ENCODE data around the gene CLSTN1.
A peak's percentile ranks its signal among the peaks of the same experiment; 100 is the strongest.

Gene CLSTN1

DNA sequence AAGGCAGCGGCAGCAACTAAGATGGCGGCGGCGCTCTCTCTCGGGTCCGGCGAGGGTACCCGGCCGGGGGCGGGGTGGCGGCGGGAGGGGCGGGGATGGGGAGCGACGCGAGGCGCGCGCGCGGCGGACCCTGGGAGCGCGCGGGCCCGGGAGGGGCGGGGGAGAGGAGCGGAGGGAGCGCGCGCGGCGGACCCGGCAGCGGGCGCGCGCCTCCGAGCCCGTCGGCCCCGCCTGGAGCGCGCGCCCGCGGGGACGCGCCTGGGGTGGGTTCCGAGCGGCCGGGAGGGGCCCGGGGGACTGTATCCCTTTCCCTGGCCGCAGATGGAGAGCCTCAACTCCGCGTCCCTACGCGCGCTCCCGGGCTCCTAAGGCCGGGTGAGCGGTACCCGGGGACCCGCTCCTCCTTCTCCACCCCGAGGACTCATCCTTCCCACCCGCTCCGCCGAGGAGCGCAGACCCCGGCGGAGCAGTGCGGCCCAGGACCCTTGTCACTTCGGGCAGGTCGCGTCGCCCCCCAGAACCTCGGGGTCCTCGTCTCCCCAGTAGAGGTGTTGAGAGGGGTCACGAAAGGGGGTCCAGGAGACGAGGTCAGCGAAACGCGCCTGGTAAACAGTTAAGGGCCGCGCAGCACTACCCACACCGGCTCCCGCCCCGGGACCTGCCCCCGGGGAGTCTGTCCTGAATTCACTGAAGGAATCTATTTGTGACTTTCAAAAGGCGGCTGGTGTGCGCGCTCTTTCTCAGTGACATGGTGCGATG lies at the start of gene CLSTN1:
Gene CLSTN1 (minus strand): TSS at position 23 of the 759 bp plus-strand sequence. CDS start 232 bp downstream, outside the sequence.
- no peaks in the 10 kb centered on the region for H3K27me3 Mint-ChIP-seq
- peak within 1 kb of the TSS; percentile 88 for H3K4me3 Mint-ChIP-seq
- DNase-seq (ENCODE audit: low spot score in 2 of 2) (peak; percentile 81 to 82), ATAC-seq (ENCODE audit: low read depth) (peak; percentile 82)
- H3K27ac Mint-ChIP-seq, result peak within 1 kb of the TSS; percentile 51
- peaks cover 23% of the 10 kb centered on the region for H3K4me1 Mint-ChIP-seq
- peaks cover 2% of the 10 kb centered on the region for H3K36me3 Mint-ChIP-seq
- no peaks in the 10 kb centered on the region for H3K9me3 Mint-ChIP-seq

DNA sequence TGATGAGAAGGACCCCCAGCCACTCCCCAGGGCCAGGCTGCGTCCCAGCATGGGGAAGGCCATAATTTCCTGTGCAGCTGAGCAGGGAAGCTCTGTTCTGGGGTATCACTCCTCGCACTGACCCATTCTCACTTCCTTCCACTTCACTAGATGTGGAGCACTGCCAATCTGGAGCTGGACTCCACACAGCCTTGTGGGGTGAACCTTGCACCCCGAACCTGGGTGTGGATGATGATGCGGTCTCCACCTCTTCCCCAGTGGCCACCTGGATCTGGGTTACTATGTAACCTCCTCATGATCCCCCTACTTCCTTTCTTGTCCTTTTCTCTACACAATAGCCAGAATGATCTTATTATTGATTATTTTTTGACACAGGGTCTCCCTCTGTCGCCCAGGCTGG lies 49.6 kb upstream of the CLSTN1 start:
- no peaks in the 10 kb centered on the region for H3K27me3 Mint-ChIP-seq
- H3K27ac Mint-ChIP-seq, result no peak overlapping the region
- no peaks in the 10 kb centered on the region for H3K9me3 Mint-ChIP-seq
- DNase-seq (ENCODE audit: low spot score in 2 of 2), result no peak
- no peak for ATAC-seq (ENCODE audit: low read depth)
- H3K4me3 Mint-ChIP-seq, result no peak overlapping the region
- peaks cover 6% of the 10 kb centered on the region for H3K4me1 Mint-ChIP-seq
- H3K36me3 Mint-ChIP-seq, result no peaks in the 10 kb centered on the region

- no peaks in the 10 kb centered on the region for H3K9me3 Mint-ChIP-seq
- DNase-seq (ENCODE audit: low spot score in 2 of 2), result no peak
- H3K27ac Mint-ChIP-seq, result no peak overlapping the region
- no peaks in the 10 kb centered on the region for H3K27me3 Mint-ChIP-seq
- no peak for ATAC-seq (ENCODE audit: low read depth)
- no peaks in the 10 kb centered on the region for H3K36me3 Mint-ChIP-seq
- no peak overlapping the region for H3K4me3 Mint-ChIP-seq
- H3K4me1 Mint-ChIP-seq, result peaks cover 6% of the 10 kb centered on the region
Measured at GRCh38 chr1:9872430-9873165, 48.8 kb upstream of the CLSTN1 start.

- Mint-ChIP-seq H3K4me1 (peaks cover 9% of the 10 kb centered on the region), H3K27ac (no peak overlapping the region), H3K9me3 (no peaks in the 10 kb centered on the region), H3K27me3 (no peaks in the 10 kb centered on the region), H3K4me3 (no peak overlapping the region), H3K36me3 (no peaks in the 10 kb centered on the region)
- ATAC-seq (ENCODE audit: low read depth), result no peak
- DNase-seq (ENCODE audit: low spot score in 2 of 2), result no peak
Measured at GRCh38 chr1:9871707-9872425, 48.1 kb upstream of the CLSTN1 start.

- H3K9me3 Mint-ChIP-seq, result no peaks in the 10 kb centered on the region
- peaks cover 13% of the 10 kb centered on the region for H3K4me1 Mint-ChIP-seq
- H3K27ac Mint-ChIP-seq, result no peak overlapping the region
- H3K36me3 Mint-ChIP-seq, result peaks cover under 1% of the 10 kb centered on the region
- DNase-seq (ENCODE audit: low spot score in 2 of 2), result no peak
- H3K4me3 Mint-ChIP-seq, result no peak overlapping the region
- no peaks in the 10 kb centered on the region for H3K27me3 Mint-ChIP-seq
- no peak for ATAC-seq (ENCODE audit: low read depth)
Measured at GRCh38 chr1:9871021-9871420, 47.3 kb upstream of the CLSTN1 start.

GRCh38 chr1:9870572-9870971 lies 46.8 kb upstream of the CLSTN1 start:
- Mint-ChIP-seq H3K36me3 (peaks cover 2% of the 10 kb centered on the region), H3K9me3 (no peaks in the 10 kb centered on the region)

GRCh38 chr1:9869831-9870251 lies 46.1 kb upstream of the CLSTN1 start:
- H3K36me3 Mint-ChIP-seq, result peaks cover 2% of the 10 kb centered on the region
- no peaks in the 10 kb centered on the region for H3K9me3 Mint-ChIP-seq
- no peak overlapping the region for H3K27ac Mint-ChIP-seq
- no peak overlapping the region for H3K4me3 Mint-ChIP-seq
- peaks cover 7% of the 10 kb centered on the region for H3K4me1 Mint-ChIP-seq
- DNase-seq (ENCODE audit: low spot score in 2 of 2), result no peak
- no peaks in the 10 kb centered on the region for H3K27me3 Mint-ChIP-seq
- no peak for ATAC-seq (ENCODE audit: low read depth)

More at GRCh38 chr1:9870572-9870971, 46.8 kb upstream of the CLSTN1 start:
- ATAC-seq (ENCODE audit: low read depth) (no peak), DNase-seq (ENCODE audit: low spot score in 2 of 2) (no peak)
- H3K4me3 Mint-ChIP-seq, result no peak overlapping the region
- no peak overlapping the region for H3K27ac Mint-ChIP-seq
- no peaks in the 10 kb centered on the region for H3K27me3 Mint-ChIP-seq
- peaks cover 11% of the 10 kb centered on the region for H3K4me1 Mint-ChIP-seq

DNA sequence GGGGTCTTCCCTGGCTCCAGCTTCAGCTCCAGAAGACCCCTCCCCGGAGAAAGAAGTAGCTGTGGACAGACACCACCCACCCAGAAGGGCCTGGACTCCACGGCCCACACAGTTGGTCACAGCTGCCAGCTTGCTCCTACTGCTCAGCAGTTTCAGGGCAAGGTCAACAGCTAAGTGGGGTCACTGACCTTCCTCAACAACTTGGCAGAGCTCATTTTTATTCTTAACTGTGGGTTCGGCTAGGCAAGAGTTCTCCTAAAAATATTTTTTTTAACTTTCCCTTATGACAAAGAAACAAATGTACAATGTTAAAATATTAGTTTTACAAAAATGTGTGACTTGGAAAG lies 44.5 kb upstream of the CLSTN1 start:
- Mint-ChIP-seq H3K4me1 (peaks cover 7% of the 10 kb centered on the region), H3K36me3 (peaks cover 2% of the 10 kb centered on the region), H3K27me3 (no peaks in the 10 kb centered on the region), H3K4me3 (no peak overlapping the region), H3K9me3 (no peaks in the 10 kb centered on the region), H3K27ac (no peak overlapping the region)
- DNase-seq (ENCODE audit: low spot score in 2 of 2) (no peak), ATAC-seq (ENCODE audit: low read depth) (no peak)

DNA sequence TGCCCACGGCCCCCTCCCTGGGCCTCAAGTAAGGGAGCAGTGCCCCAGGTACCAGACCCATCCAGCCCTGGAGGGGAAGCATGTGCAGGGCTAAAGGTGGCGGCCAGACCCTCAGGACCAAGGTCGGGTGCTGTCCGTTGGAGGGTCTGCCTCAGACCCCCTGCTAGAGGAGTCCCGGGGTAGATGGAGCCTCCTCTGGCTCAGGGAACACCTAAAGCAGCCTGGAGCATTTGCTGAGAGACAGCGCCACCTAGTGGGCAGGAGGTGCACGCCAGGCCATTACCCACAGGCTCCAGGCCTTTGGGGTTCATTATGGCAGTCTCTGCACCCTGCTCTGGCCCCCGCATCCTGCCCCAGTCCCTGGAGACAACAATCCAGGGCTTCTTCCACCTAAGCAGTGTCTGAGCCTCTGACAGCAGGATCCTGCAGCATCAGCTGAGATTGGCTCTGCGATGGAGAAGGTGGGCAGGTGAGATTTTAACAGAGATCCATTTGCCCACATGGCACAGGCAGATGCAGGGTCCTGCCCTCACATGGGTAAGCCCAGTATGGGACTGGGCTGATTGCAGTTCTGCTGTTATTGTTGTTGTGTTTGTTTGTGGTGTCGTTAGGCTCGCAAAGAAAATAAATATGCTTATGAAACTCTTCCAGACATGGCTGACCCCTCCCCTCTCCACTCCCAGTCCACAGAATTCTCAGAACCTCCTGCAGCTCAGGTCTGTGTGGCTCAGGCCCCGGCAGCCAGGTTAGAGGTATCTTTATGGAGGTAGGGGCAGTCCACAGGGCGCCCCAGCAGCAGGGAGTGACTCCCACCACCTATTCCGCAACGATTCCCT lies 43.9 kb upstream of the CLSTN1 start:
- Mint-ChIP-seq H3K4me1 (peaks cover 7% of the 10 kb centered on the region), H3K27ac (no peak overlapping the region)

DNA sequence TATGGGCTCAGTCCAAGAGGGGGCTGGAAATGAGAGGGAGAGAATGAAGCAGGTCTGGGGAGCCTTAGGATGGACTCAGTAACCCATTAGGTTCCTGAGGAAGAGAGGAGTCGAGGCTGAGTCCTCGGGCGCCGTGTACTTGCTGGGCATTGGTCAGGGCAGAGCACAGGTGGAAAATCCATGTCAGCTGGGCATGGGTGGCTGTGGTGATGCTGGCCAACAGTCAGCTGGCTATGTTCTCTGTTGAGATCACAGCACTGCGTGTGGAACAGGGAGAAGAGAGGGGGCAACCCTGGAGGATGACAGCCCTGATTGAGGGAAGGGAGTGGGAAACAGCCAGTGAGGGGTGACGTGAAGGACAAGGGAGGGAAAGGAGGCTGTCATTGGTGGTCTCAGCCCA lies 43.1 kb upstream of the CLSTN1 start:
- H3K4me1 Mint-ChIP-seq, result peaks cover 7% of the 10 kb centered on the region
- no peak overlapping the region for H3K27ac Mint-ChIP-seq

More for the DNA sequence above, 43.9 kb upstream of the CLSTN1 start:
- ATAC-seq (ENCODE audit: low read depth) (peak; percentile 96), DNase-seq (ENCODE audit: low spot score in 2 of 2) (peak; percentile 86 to 97)
- peaks cover 2% of the 10 kb centered on the region for H3K36me3 Mint-ChIP-seq
- H3K4me3 Mint-ChIP-seq, result no peak overlapping the region
- no peaks in the 10 kb centered on the region for H3K9me3 Mint-ChIP-seq
- H3K27me3 Mint-ChIP-seq, result no peaks in the 10 kb centered on the region

DNA sequence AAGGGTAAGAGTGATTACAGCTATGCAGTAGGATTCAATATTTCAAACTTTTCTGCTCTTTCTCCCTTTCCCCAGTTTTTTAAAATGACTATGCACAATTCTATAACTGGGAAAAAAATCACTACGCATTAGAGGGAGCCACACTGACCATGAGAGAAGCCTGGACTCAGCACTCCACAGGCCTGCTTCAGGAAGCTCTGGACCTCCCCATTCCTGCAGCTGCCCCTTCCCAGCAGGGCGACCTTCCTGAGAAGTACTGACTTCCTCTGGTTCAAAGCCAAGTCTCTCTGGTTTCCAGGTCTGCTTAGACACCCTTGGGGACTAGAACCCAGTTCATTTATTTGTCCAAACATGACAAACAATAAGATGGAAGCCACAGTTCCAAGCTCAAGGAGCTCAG lies 42.0 kb upstream of the CLSTN1 start:
- H3K27me3 Mint-ChIP-seq, result no peaks in the 10 kb centered on the region
- no peak overlapping the region for H3K4me3 Mint-ChIP-seq
- ATAC-seq (ENCODE audit: low read depth) (no peak), DNase-seq (ENCODE audit: low spot score in 2 of 2) (no peak)
- H3K9me3 Mint-ChIP-seq, result no peaks in the 10 kb centered on the region
- peaks cover 7% of the 10 kb centered on the region for H3K4me1 Mint-ChIP-seq
- no peak overlapping the region for H3K27ac Mint-ChIP-seq
- peaks cover 2% of the 10 kb centered on the region for H3K36me3 Mint-ChIP-seq

More for the DNA sequence above, 43.1 kb upstream of the CLSTN1 start:
- Mint-ChIP-seq H3K9me3 (no peaks in the 10 kb centered on the region), H3K27me3 (no peaks in the 10 kb centered on the region), H3K36me3 (peaks cover 2% of the 10 kb centered on the region), H3K4me3 (no peak overlapping the region)
- ATAC-seq (ENCODE audit: low read depth) (no peak), DNase-seq (ENCODE audit: low spot score in 2 of 2) (no peak)

- Mint-ChIP-seq H3K9me3 (no peaks in the 10 kb centered on the region), H3K4me3 (no peak overlapping the region), H3K27ac (no peak overlapping the region), H3K27me3 (no peaks in the 10 kb centered on the region), H3K36me3 (peaks cover 4% of the 10 kb centered on the region), H3K4me1 (peaks cover 7% of the 10 kb centered on the region)
- ATAC-seq (ENCODE audit: low read depth), result no peak
- DNase-seq (ENCODE audit: low spot score in 2 of 2), result no peak
Measured at GRCh38 chr1:9863371-9863770, 39.6 kb upstream of the CLSTN1 start.

DNA sequence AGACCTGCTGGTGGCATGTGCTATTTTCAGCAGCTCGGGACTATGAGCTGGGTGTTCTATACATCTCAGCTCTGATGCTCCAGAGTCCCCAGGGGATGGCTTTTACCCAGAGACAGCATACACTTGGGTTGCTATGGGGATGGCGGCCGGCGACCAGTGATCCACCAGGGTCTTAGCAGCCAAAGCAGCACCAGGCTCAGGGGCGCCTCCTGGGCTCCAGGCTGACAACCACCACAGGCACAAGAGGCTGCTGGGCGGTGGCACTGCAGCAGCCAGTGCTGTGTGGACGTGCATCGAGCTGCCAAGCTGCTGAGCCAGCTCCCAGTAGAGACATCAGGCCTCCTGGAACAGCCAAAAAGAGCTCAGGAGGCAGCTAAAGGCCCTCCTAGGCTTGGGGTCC lies 37.6 kb upstream of the CLSTN1 start:
- Mint-ChIP-seq H3K27ac (no peak overlapping the region), H3K4me3 (no peak overlapping the region), H3K4me1 (no peaks in the 10 kb centered on the region), H3K36me3 (peaks cover 7% of the 10 kb centered on the region), H3K9me3 (no peaks in the 10 kb centered on the region), H3K27me3 (no peaks in the 10 kb centered on the region)
- ATAC-seq (ENCODE audit: low read depth) (no peak), DNase-seq (ENCODE audit: low spot score in 2 of 2) (no peak)
